ENCODE measurements around the gene SUPT20HL2. TPM values are rescaled to one million over a fixed set of nuclear protein-coding genes. Genes with fewer than 3 reads are reported as not detected.

SUPT20HL2 gene
- total and polyA plus RNA-seq, 7 donors: not detected

DNA sequence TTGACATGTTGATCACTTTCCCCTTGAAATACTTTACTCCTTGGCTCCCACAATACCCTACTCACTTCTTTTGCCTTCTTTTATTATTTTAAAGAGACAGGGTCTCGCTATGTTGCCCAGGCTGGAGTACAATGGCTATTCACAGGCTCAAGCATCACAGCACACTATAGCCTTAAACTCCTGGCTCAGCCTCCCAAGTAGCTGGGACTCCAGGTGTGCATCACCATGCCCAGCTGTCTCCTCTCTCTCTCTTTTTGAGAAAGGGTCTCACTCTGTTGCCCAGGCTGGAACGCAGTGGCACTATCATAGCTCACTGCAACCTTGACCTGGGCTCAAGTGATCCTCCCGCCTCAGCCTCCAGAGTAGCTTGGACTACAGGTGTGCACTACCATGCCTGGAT, 51.6 kb downstream of the SUPT20HL2 start:
- TF ChIP-seq, protein P1, sequence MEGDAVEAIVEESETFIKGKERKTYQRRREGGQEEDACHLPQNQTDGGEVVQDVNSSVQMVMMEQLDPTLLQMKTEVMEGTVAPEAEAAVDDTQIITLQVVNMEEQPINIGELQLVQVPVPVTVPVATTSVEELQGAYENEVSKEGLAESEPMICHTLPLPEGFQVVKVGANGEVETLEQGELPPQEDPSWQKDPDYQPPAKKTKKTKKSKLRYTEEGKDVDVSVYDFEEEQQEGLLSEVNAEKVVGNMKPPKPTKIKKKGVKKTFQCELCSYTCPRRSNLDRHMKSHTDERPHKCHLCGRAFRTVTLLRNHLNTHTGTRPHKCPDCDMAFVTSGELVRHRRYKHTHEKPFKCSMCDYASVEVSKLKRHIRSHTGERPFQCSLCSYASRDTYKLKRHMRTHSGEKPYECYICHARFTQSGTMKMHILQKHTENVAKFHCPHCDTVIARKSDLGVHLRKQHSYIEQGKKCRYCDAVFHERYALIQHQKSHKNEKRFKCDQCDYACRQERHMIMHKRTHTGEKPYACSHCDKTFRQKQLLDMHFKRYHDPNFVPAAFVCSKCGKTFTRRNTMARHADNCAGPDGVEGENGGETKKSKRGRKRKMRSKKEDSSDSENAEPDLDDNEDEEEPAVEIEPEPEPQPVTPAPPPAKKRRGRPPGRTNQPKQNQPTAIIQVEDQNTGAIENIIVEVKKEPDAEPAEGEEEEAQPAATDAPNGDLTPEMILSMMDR (IDR thresholded peaks at IDR 0.05): no peak
- no peak overlapping the region for H3K4me3 ChIP-seq
- H3K27ac ChIP-seq: no peak overlapping the region
- intact Hi-C loops (cut with DNase I): no loop called here
- no peaks in the 10 kb centered on the region for H3K36me3 ChIP-seq (ENCODE audit: insufficient read depth in 1 of 2, low read depth in 1 of 2)
- H3K9me3 ChIP-seq: no peaks in the 10 kb centered on the region
- ATAC-seq: no peak
- H3K4me1 ChIP-seq: no peaks in the 10 kb centered on the region
- no peak for DNase-seq
- WGBS, 3 donors: 80 to 95% (median 91%) methylated on average over 3 of the region's 3 CpGs
- peaks cover 0 to 10% (median 0%) of the 10 kb centered on the region in 3 donors for H3K27me3 ChIP-seq (ENCODE audit: insufficient read depth in 3 of 3, low read length in 2 of 3)

Other genes with a start within 250 kb of the SUPT20HL2 start
- 10 to 100 TPM; 55.4 to 72.3 (median 60.6) TPM for gene ZFX, start 164.3 kb downstream of the SUPT20HL2 start, total RNA-seq
- gene ZFX, start 164.3 kb downstream of the SUPT20HL2 start, polyA plus RNA-seq: 10 to 100 TPM in 1 of 3 donors, 1 to 10 TPM in 2; 3.8 to 14.9 (median 9.6) TPM
- not detected for gene SUPT20HL1, start 46.6 kb upstream of the SUPT20HL2 start, total RNA-seq
- not detected for gene SUPT20HL1, start 46.6 kb upstream of the SUPT20HL2 start, polyA plus RNA-seq
- 1 to 10 TPM; 1.7 to 3.2 (median 2.3) TPM for gene PDK3, start 151.2 kb upstream of the SUPT20HL2 start, total RNA-seq
- gene PDK3, start 151.2 kb upstream of the SUPT20HL2 start, polyA plus RNA-seq: 1 to 10 TPM in 1 of 3 donors, under 1 TPM in 2; 0.45 to 1.3 (median 0.61) TPM